Measurements from ENCODE around the gene CORO6. TPM values are rescaled to one million over a fixed set of nuclear protein-coding genes. Genes with fewer than 3 reads are reported as not detected.
A peak's percentile ranks its signal among the peaks of the same experiment; 100 is the strongest.

The CORO6 gene
- total RNA-seq, 1 experiment from 2014 or later, result 2.3 TPM

- peaks cover 13 to 16% of the 10 kb centered on the region in 2 experiments for H3K4me1 Mint-ChIP-seq
- H3K4me3 Mint-ChIP-seq, result peak overlapping the region; percentile 81 to 90
- Histone ChIP-seq H4K20me1 (ENCODE audit: control insufficient read depth, insufficient read depth, insufficient read length) (no peaks in the 10 kb centered on the region), H2BK20ac (ENCODE audit: low read depth, low read length, poor library complexity, severe bottlenecking) (no peak overlapping the region), H3K18ac (ENCODE audit: insufficient read length, low read depth, low read length) (no peak overlapping the region), H3K14ac (ENCODE audit: insufficient read depth, low read length) (no peak overlapping the region), H2AFZ (ENCODE audit: low read length) (no peak overlapping the region), H3K9me3 (ENCODE audit: control insufficient read depth, low read depth, low read length) (no peaks in the 10 kb centered on the region), H3K4me2 (ENCODE audit: insufficient read depth, insufficient read length, low read length) (peak overlapping the region; percentile 64), H3T11ph (ENCODE audit: low read length) (no peak overlapping the region), H2BK120ac (ENCODE audit: low read depth, low read length, poor library complexity, severe bottlenecking) (no peak overlapping the region), H4K91ac (ENCODE audit: insufficient read length, low read depth, low read length) (no peak overlapping the region), H3K79me1 (ENCODE audit: insufficient read depth, low read depth, low read length, poor library complexity, severe bottlenecking) (no peaks in the 10 kb centered on the region), H2BK5ac (ENCODE audit: insufficient read length, low read length) (no peak overlapping the region), H3K23ac (ENCODE audit: insufficient read length, low read depth, low read length) (no peak overlapping the region), H3K4me1 (ENCODE audit: insufficient read depth, low read length) (no peaks in the 10 kb centered on the region), H3K9ac (ENCODE audit: extremely low read depth, insufficient read length, low read length) (peak overlapping the region; percentile 27), H4K8ac (replicated peaks; ENCODE audit: insufficient read length, low read depth, low read length) (no peak overlapping the region), H4K5ac (ENCODE audit: insufficient read length, low read depth, low read length) (no peak overlapping the region), H2AK5ac (ENCODE audit: insufficient read length, low read length) (no peak overlapping the region), H3K27ac (ENCODE audit: insufficient read length, low read depth, low read length) (no peak overlapping the region), H3K23me2 (ENCODE audit: insufficient read length, low read depth, low read length, poor library complexity, severe bottlenecking) (peaks cover 23% of the 10 kb centered on the region), H3K4ac (ENCODE audit: low read depth, low read length) (no peak overlapping the region), H2BK15ac (ENCODE audit: low read depth, low read length) (no peak overlapping the region), H2BK12ac (ENCODE audit: insufficient read length, low read depth, low read length) (no peak overlapping the region), H3K79me2 (ENCODE audit: insufficient read depth, low read length) (no peaks in the 10 kb centered on the region), H3K56ac (ENCODE audit: insufficient read length, low read depth, low read length) (no peak overlapping the region), H3K27me3 (ENCODE audit: insufficient read depth, low read length) (peaks cover 8% of the 10 kb centered on the region; the same call in 1 of the 2 replicates)
- peak overlapping the region in 2 of 3 experiments; percentile 47 to 88; a peak in 3 of 7 replicates for H3K27ac Mint-ChIP-seq
- H3K9me3 Mint-ChIP-seq, result no peaks in the 10 kb centered on the region; a peak in 1 of 5 replicates
- H3K27me3 Mint-ChIP-seq (ENCODE audit: low read depth), result peaks cover 51% of the 10 kb centered on the region
- TF ChIP-seq CTCF (conservative IDR thresholded peaks at IDR 0.05), result peak; percentile 25; the same call in 1 of the 3 replicates
- peak; percentile 83 for DNase-seq
- WGBS (ENCODE audit: extremely low coverage, insufficient read length, low lambda C conversion rate), result no CpG with 5 or more reads among the region's 63 CpGs
- peaks cover 0 to 7% (median 5%) of the 10 kb centered on the region in 3 experiments; a peak in 5 of 7 replicates for H3K36me3 Mint-ChIP-seq (ENCODE audit: insufficient read depth in 1 of 3, low read depth in 3 of 3)
Observed at GRCh38 chr17:29567554-29568330, 55.0 kb downstream of the CORO6 start.
